HCT116 (cell line): ENCODE data around the gene BRIP1. TPM values are rescaled to one million over a fixed set of nuclear protein-coding genes. Genes with fewer than 3 reads are reported as not detected.

Experiments
- ATAC-seq: fragments of 200-7000 bp; cut with Tn5 transposase; 2 replicates; pipeline ENCODE4 v1.9.1; 2020; ENCODE audit warnings: mild to moderate bottlenecking, moderate library complexity
- BruUV-seq: library from RNA; stranded (reverse); fragments of 400-500 nt; replicated peaks from 2 replicates; lab custom pipeline; 2021; lab: Mats Ljungman, UMichigan
- CTCF ChIA-PET: fragments of 300-600 bp; sonication (Branson Sonifier 250); formaldehyde crosslinking; loops from one replicate; lab custom pipeline; 2021; ENCODE audit warnings: antibody characterized with exemption; lab: Charles Lee
- POLR2A ChIA-PET: fragments of 300-600, 350-600 bp; sonication (Branson Sonifier 250); formaldehyde crosslinking; loops from one replicate; lab custom pipeline; 2021; ENCODE audit warnings: antibody characterized with exemption; lab: Charles Lee
- RAD21 ChIA-PET, 2 experiments: fragments of 300-600 bp; sonication (Branson Sonifier 250); formaldehyde crosslinking; loops; one replicate each; lab custom pipeline; 2023; ENCODE audit warnings: low total read pairs in 2 of 2; ENCODE audit not compliant: uncharacterized antibody in 2 of 2, unreplicated experiment in 2 of 2, low non-redundant PET in 1 of 2; lab: Charles Lee
- DNase-seq: peaks from one replicate; pipeline ENCODE4 v3.0.0-alpha.2; 2010; ENCODE audit warnings: low read depth, low spot score
- H2AFZ ChIP-seq: fragments of 200-600 bp; shearing (Covaris generic), sonication (generic); 2 replicates; pipeline ENCODE4 v1.6.1; 2017; ENCODE audit warnings: low read depth, mixed run types, mixed read lengths, antibody characterized with exemption, low read length; ENCODE audit not compliant: poor library complexity, severe bottlenecking
- H3K27ac ChIP-seq: 2 replicates; pipeline ENCODE4 v1.5.1; 2012; ENCODE audit warnings: low read depth, low read length
- H3K27me3 ChIP-seq: fragments of 200-600 bp; sonication (generic); 2 replicates; pipeline ENCODE4 v1.6.1; 2016; ENCODE audit warnings: mixed run types, low read length, mixed read lengths; ENCODE audit not compliant: insufficient read depth
- H3K36me3 ChIP-seq, 2 experiments: fragments of 200-500 bp in 1 of 2; fragments of 200-600 bp in 1 of 2; sonication (Bioruptor generic) in 1 of 2; sonication (generic) in 1 of 2; 2 replicates each; pipeline versions ENCODE4 v1.5.1 to v1.6.1; 2014 to 2016; ENCODE audit warnings: low read length in 2 of 2, inconsistent platforms in 1 of 2, mixed read lengths in 1 of 2, mixed run types in 1 of 2; ENCODE audit not compliant: insufficient read depth in 2 of 2, control insufficient read depth in 1 of 2
- H3K4me1 ChIP-seq, 2 experiments: fragments of 200-600 bp in 1 of 2; sonication (generic) in 1 of 2; 2 replicates each; pipeline versions ENCODE4 v1.5.1 to v1.6.1; 2012 to 2017; ENCODE audit warnings: low read length in 2 of 2, inconsistent platforms in 1 of 2, mild to moderate bottlenecking in 1 of 2, mixed read lengths in 1 of 2, mixed run types in 1 of 2, moderate library complexity in 1 of 2; ENCODE audit not compliant: insufficient read depth in 2 of 2, control insufficient read depth in 1 of 2
- H3K4me2 ChIP-seq: fragments of 200-600 bp; sonication (generic); 2 replicates; pipeline ENCODE4 v1.6.1; 2017; ENCODE audit warnings: mixed run types, low read length, mixed read lengths
- H3K4me3 ChIP-seq, 2 experiments: fragments of 200-600 bp in 1 of 2; sonication (generic) in 1 of 2; replicated peaks in 1 of 2; 2 replicates each; pipeline ENCODE4 v1.5.1; 2011 to 2016; ENCODE audit warnings: low read length in 2 of 2, control low read depth in 1 of 2, low read depth in 1 of 2, mild to moderate bottlenecking in 1 of 2, mixed read lengths in 1 of 2, mixed run types in 1 of 2
- H3K79me2 ChIP-seq: fragments of 200-600 bp; sonication (generic); 2 replicates; pipeline ENCODE4 v1.6.1; 2017; ENCODE audit warnings: mild to moderate bottlenecking, mixed run types, low read length, moderate library complexity, mixed read lengths; ENCODE audit not compliant: insufficient read depth
- H3K9ac ChIP-seq: fragments of 200-600 bp; sonication (generic); 2 replicates; pipeline ENCODE4 v1.6.1; 2016; ENCODE audit warnings: low read length, mixed read lengths
- H3K9me2 ChIP-seq: fragments of 200-600 bp; sonication (generic), shearing (Covaris generic); 2 replicates; pipeline ENCODE4 v1.6.1; 2017; ENCODE audit warnings: mixed run types, mild to moderate bottlenecking, moderate library complexity; ENCODE audit not compliant: insufficient read depth
- H3K9me3 ChIP-seq, 2 experiments: fragments of 200-500 bp in 1 of 2; fragments of 200-600 bp in 1 of 2; sonication (Bioruptor generic) in 1 of 2; sonication (generic) in 1 of 2; 2 replicates each; pipeline ENCODE4 v1.6.1; 2014 to 2017; ENCODE audit warnings: low read length in 2 of 2, mixed read lengths in 2 of 2, inconsistent platforms in 1 of 2, low read depth in 1 of 2, mild to moderate bottlenecking in 1 of 2, mixed run types in 1 of 2, moderate library complexity in 1 of 2; ENCODE audit not compliant: control insufficient read depth in 1 of 2, insufficient read depth in 1 of 2
- H4K20me1 ChIP-seq: fragments of 200-600 bp; sonication (generic), shearing (Covaris generic); 2 replicates; pipeline ENCODE4 v1.6.1; 2017; ENCODE audit warnings: mixed run types, mild to moderate bottlenecking, moderate library complexity; ENCODE audit not compliant: insufficient read depth
- CEBPB ChIP-seq: IDR thresholded peaks from 2 replicates; pipeline ENCODE4 v1.6.1; 2012; ENCODE audit warnings: low read depth
- EGR1 ChIP-seq: IDR thresholded peaks from 2 replicates; pipeline ENCODE4 v1.6.1; 2012; ENCODE audit warnings: low read depth
- ELF1 ChIP-seq: IDR thresholded peaks from 2 replicates; pipeline ENCODE4 v1.6.1; 2012; ENCODE audit warnings: low read depth, borderline replicate concordance
- EZH2 ChIP-seq: fragments of 200-600 bp; sonication (generic); IDR thresholded peaks from 2 replicates; pipeline ENCODE4 v1.6.1; 2017; ENCODE audit warnings: antibody characterized with exemption, mixed run types
- EZH2phosphoT487 ChIP-seq: fragments of 200-600 bp; IDR thresholded peaks from 2 replicates; pipeline ENCODE4 v1.6.1; 2018; ENCODE audit warnings: antibody characterized with exemption, borderline replicate concordance
- FOSL1 ChIP-seq: IDR thresholded peaks from 2 replicates; pipeline ENCODE4 v1.6.1; 2012; ENCODE audit warnings: low read depth
- POLR2A ChIP-seq: IDR thresholded peaks from 2 replicates; pipeline ENCODE4 v1.7.0; 2011; ENCODE audit warnings: borderline replicate concordance; ENCODE audit not compliant: insufficient read depth, insufficient read length; ENCODE audit errors: extremely low read depth
- POLR2AphosphoS5 ChIP-seq: IDR thresholded peaks from 2 replicates; pipeline ENCODE4 v1.6.1; 2011; ENCODE audit warnings: mild to moderate bottlenecking, low read depth, low read length, moderate library complexity
- RAD21 ChIP-seq: IDR thresholded peaks from 2 replicates; pipeline ENCODE4 v1.6.1; 2012; ENCODE audit warnings: low read depth, mild to moderate bottlenecking
- SIN3A ChIP-seq: IDR thresholded peaks from 2 replicates; pipeline ENCODE4 v1.6.1; 2012; ENCODE audit warnings: low read depth
- SP1 ChIP-seq: IDR thresholded peaks from 2 replicates; pipeline ENCODE4 v1.6.1; 2012; ENCODE audit warnings: low read depth
- SRF ChIP-seq: IDR thresholded peaks from 2 replicates; pipeline ENCODE4 v1.6.1; 2012; ENCODE audit warnings: low read depth
- TCF7L2 ChIP-seq: IDR thresholded peaks from 2 replicates; pipeline ENCODE4 v1.7.0; 2011; ENCODE audit warnings: borderline replicate concordance, inconsistent platforms; ENCODE audit not compliant: insufficient read depth, insufficient read length; ENCODE audit errors: extremely low read depth
- YY1 ChIP-seq: IDR thresholded peaks from 2 replicates; pipeline ENCODE4 v1.6.1; 2011; ENCODE audit warnings: low read length, low read depth, moderate library complexity, mild to moderate bottlenecking; ENCODE audit not compliant: insufficient replicate concordance; ENCODE audit errors: extremely low read depth
- ZFX ChIP-seq: fragments of 450-650 bp; IDR thresholded peaks from 2 replicates; pipeline ENCODE4 v1.6.1; 2017
- intact Hi-C: fragments of 100-400 bp; cut with micrococcal nuclease; formaldehyde crosslinking; loops from 2 replicates; pipeline ENCODE4 v1.10.0; 2022
- total RNA-seq: library from RNA; stranded (reverse); gene quantifications from one replicate; pipeline ENCODE4 v1.2.1, GENCODE V29; 2021; ENCODE audit not compliant: unreplicated experiment
- TF ChIP-seq, protein P1 (sequence below): IDR thresholded peaks from 2 replicates; pipeline ENCODE4 v1.6.1; 2011; ENCODE audit warnings: mild to moderate bottlenecking, low read length, moderate library complexity; ENCODE audit not compliant: insufficient replicate concordance; ENCODE audit errors: extremely low read depth
- TF ChIP-seq, protein P2 (sequence below): IDR thresholded peaks from 2 replicates; pipeline ENCODE4 v1.6.1; 2012
- TF ChIP-seq, protein P3 (sequence below), 3 experiments: fragments of 200-600 bp in 1 of 3; sonication (generic) in 1 of 3; IDR thresholded peaks in 2 of 3; conservative IDR thresholded peaks in 1 of 3; 2 replicates each; pipeline ENCODE4 v1.5.1; 2012 to 2017; ENCODE audit warnings: low read depth in 2 of 3, low read length in 2 of 3, antibody characterized with exemption in 1 of 3, borderline replicate concordance in 1 of 3, control low read depth in 1 of 3, mild to moderate bottlenecking in 1 of 3, mixed read lengths in 1 of 3, mixed run types in 1 of 3, moderate library complexity in 1 of 3; ENCODE audit not compliant: insufficient read depth in 1 of 3

BRIP1 gene
- total RNA-seq, 1 experiment from 2014 or later = 22.2 TPM

DNA sequence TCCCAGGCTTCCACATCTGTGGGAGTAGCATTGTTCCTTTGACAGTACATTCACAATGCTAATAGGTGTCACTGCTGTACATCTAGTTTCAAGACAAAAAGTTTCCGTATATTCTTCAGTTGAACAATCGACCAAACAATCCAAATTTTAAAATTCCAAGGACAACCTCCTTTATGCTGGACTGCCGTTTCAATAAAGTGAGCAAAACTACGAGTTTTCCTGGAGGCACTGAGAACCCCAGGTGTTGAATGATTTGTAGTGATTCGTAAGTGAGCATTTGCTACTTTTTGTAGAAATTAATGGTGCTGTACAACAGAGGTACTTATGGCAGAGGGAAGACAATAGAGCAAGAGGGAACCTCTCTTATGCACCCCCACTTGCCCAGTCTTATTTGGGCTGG, 201.1 kb downstream of the BRIP1 start:
- no peaks in the 10 kb centered on the region for H3K79me2 ChIP-seq
- intact Hi-C loops = no loop called here
- RAD21 ChIA-PET = no interaction called here
- CTCF ChIA-PET = no interaction called here
- no peak for ATAC-seq
- no peaks in the 10 kb centered on the region for H3K36me3 ChIP-seq
- H3K4me3 ChIP-seq = no peak overlapping the region
- H3K9me3 ChIP-seq = no peaks in the 10 kb centered on the region
- no TSS peak for BruUV-seq
- H3K4me2 ChIP-seq = no peak overlapping the region
- H3K4me1 ChIP-seq = no peaks in the 10 kb centered on the region
- no peak for DNase-seq
- POLR2A ChIA-PET = no interaction called here
- TF ChIP-seq FOSL1 (no peak), YY1 (no peak), RAD21 (no peak), EZH2 (no peak), POLR2AphosphoS5 (no peak), ZFX (no peak), SRF (no peak), SP1 (no peak), ELF1 (no peak), EZH2phosphoT487 (no peak), TCF7L2 (no peak), POLR2A (no peak), EGR1 (no peak), SIN3A (no peak), CEBPB (no peak)
- TF ChIP-seq, protein P1, sequence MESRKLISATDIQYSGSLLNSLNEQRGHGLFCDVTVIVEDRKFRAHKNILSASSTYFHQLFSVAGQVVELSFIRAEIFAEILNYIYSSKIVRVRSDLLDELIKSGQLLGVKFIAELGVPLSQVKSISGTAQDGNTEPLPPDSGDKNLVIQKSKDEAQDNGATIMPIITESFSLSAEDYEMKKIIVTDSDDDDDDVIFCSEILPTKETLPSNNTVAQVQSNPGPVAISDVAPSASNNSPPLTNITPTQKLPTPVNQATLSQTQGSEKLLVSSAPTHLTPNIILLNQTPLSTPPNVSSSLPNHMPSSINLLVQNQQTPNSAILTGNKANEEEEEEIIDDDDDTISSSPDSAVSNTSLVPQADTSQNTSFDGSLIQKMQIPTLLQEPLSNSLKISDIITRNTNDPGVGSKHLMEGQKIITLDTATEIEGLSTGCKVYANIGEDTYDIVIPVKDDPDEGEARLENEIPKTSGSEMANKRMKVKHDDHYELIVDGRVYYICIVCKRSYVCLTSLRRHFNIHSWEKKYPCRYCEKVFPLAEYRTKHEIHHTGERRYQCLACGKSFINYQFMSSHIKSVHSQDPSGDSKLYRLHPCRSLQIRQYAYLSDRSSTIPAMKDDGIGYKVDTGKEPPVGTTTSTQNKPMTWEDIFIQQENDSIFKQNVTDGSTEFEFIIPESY = no peak
- TF ChIP-seq, protein P2, sequence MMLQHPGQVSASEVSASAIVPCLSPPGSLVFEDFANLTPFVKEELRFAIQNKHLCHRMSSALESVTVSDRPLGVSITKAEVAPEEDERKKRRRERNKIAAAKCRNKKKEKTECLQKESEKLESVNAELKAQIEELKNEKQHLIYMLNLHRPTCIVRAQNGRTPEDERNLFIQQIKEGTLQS = no peak
- TF ChIP-seq, protein P3, sequence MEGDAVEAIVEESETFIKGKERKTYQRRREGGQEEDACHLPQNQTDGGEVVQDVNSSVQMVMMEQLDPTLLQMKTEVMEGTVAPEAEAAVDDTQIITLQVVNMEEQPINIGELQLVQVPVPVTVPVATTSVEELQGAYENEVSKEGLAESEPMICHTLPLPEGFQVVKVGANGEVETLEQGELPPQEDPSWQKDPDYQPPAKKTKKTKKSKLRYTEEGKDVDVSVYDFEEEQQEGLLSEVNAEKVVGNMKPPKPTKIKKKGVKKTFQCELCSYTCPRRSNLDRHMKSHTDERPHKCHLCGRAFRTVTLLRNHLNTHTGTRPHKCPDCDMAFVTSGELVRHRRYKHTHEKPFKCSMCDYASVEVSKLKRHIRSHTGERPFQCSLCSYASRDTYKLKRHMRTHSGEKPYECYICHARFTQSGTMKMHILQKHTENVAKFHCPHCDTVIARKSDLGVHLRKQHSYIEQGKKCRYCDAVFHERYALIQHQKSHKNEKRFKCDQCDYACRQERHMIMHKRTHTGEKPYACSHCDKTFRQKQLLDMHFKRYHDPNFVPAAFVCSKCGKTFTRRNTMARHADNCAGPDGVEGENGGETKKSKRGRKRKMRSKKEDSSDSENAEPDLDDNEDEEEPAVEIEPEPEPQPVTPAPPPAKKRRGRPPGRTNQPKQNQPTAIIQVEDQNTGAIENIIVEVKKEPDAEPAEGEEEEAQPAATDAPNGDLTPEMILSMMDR (IDR thresholded peaks at IDR 0.05 in 2 of 3, conservative IDR thresholded peaks at IDR 0.05 in 1 of 3; ENCODE audit: borderline replicate concordance in 1 of 3, insufficient read depth in 1 of 3, low read depth in 2 of 3, low read length in 2 of 3) = no peak
- H4K20me1 ChIP-seq = no peaks in the 10 kb centered on the region
- no peak overlapping the region for H3K9ac ChIP-seq
- no peaks in the 10 kb centered on the region for H3K9me2 ChIP-seq
- H2AFZ ChIP-seq = no peak overlapping the region
- H3K27ac ChIP-seq = no peak overlapping the region
- H3K27me3 ChIP-seq = no peaks in the 10 kb centered on the region
